Activated T-cell treated with anti-CD3 and anti-CD28 coated beads, Interleukin-2, amount 50 U/mL, for 1 hour (primary cell): Measurements from ENCODE around the gene STK17A.
"Not testable (repeated sequence)": the region's sequence is repeated elsewhere in the genome, so short reads cannot be mapped to it uniquely, and the experiment has no call there.

Experiments
- DNase-seq: peaks from one replicate; pipeline ENCODE4 v3.0.0-alpha.2; 2020

STK17A gene

GRCh38 chr7:43660141-43660540 is 77.2 kb downstream of the STK17A start:
- no peak for DNase-seq

DNA sequence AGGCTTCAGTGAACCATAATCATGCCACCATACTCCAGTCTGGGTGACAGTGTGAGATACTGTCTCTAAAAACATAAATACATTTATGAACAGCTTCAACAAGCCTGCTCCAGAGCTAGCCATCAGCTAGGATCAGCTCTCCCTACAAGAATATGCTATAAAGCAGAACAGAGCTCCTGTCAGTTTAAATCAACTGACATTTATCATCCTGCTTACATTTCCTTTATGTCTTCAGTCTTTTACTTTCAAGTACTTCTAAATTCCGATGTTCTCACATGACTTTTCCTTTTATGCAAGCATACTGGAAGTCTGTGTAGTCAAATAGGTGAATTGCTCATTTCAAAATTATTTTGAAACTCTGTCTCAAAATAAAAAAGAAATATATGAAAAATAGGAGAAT is 81.8 kb downstream of the STK17A start:
- DNase-seq: no peak

GRCh38 chr7:43666938-43667337 is 84.0 kb downstream of the STK17A start:
- no peak for DNase-seq

- no peak for DNase-seq
Measured at GRCh38 chr7:43668035-43668434, 85.1 kb downstream of the STK17A start.

DNA sequence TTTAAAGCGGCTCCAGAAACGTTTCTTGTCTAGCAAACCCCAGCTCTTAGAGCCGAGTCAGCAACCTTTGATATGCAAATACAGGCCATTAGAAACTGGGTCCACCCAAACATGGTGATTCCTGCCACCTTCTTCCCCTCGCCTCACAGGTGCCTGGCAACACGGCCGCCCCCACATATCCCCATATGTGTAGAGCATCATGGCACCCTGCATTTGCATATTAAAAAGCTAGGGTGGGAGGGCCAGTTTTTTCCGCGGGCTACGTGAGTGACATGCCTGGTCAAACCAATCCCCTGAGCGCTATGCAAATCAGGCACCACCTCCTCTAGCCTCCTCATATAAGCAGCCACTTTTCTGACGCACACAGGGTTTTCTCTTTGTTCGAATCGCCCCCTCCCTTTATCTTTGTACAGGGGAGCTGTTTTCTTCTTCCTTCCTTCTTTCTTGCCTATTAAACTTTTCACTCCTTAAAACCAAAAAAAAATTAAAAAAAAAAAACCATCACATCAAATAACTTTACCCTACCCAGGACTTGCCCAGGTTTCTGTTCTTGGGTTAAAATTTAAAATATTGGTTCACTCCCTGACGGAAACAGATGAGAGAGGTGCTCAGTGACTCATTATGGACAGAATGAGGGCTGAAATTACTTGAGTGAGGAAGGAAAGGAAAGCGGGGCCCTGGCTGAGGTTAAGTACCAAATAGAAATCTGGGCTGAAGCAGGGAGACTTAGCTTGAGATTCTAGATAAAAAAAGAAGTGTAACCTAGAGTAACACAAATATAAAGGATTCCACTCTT is 86.6 kb downstream of the STK17A start:
- peak; percentile 67 for DNase-seq

- DNase-seq: no peak
Measured at GRCh38 chr7:43671521-43671920, 88.6 kb downstream of the STK17A start.

DNA sequence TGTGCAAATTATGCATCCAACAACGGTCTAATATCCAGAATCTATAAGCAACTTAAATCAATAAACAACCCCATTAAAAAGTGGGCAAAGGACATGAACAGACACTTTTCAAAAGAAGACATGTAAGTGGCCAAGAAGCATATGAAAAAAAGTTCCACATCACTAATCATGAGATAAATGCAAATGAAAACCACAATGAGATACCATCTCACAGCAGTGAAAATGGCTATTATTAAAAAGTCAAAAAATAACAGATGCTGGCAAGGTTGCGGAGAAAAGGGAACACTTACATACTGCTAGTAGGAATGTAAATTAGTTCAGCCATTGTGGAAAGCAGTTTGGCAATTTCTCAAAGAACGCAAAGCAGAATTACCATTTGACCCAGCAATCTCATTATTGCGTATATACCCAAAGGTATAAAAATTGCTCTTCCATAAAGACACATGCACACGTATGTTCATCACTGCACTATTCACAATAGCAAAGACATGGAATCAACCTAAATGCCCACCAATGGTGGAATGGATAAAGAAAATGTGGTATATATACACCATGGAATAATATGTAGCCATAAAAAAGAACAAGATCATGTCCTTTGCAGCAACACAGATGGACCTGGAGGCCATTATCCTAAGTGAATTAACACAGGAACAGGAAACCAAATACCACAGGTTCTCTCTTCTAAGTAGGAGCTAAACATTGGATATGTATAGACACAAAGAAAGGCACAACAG is 90.5 kb downstream of the STK17A start:
- not testable (repeated sequence) for DNase-seq

DNA sequence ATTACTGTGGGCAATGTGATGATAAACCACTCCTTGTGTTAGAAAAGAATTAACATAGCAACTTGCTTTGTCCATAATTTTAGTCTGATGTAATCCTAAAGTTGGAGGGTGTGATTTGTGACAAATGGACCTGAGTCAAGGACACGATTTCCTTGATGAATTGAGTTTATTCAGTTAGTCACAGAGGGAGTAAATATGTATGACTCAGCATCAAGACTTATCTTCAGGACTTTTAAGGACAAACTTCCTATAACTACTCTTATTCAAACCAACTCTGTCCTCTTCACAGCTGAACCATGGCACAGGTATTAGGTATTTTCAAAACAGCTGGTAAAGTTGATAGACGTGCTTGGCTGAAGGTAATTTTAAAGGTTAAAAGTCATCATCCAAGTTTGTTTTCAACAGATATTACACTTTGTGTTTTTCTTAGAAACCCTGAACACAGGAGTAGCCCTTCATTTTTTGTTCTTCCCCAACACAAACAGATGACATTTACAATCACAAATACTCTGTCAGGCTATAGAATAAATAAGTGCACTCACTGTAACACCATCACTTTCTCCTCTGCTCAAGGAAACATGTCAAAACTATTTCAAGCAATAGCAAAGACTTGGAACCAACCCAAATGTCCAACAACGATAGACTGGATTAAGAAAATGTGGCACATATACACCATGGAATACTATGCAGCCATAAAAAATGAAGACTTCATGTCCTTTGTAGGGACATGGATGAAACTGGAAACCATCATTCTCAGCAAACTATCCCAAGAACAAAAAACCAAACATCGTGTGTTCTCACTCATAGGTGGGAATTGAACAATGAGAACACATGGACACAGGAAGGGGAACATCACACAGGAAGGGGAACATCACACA is 91.9 kb downstream of the STK17A start:
- DNase-seq: no peak
